ENCODE results near the gene DDX3X. TPM values are rescaled to one million over a fixed set of nuclear protein-coding genes. Genes with fewer than 3 reads are reported as not detected.

The DDX3X gene
- total and polyA plus RNA-seq, 9 of the 15 experiments (the other 6 are each of a cell fraction or from before 2014, with no cell fraction given): 51.3 to 232 (median 138) TPM

DNA sequence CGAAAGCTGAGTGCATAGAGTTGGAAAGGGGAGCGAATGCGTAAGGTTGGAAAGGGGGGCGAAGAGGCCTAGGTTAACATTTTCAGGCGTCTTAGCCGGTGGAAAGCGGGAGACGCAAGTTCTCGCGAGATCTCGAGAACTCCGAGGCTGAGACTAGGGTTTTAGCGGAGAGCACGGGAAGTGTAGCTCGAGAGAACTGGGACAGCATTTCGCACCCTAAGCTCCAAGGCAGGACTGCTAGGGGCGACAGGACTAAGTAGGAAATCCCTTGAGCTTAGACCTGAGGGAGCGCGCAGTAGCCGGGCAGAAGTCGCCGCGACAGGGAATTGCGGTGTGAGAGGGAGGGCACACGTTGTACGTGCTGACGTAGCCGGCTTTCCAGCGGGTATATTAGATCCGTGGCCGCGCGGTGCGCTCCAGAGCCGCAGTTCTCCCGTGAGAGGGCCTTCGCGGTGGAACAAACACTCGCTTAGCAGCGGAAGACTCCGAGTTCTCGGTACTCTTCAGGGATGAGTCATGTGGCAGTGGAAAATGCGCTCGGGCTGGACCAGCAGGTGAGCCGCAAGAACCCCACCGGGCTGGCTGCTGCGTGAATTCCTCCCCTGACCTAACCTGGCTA lies at the start of gene DDX3X (continued):
- TF ChIP-seq CBX1 (IDR thresholded peaks at IDR 0.05; ENCODE audit: low read depth): 0 out of 2 replicates have a peak, but pooled peaks have one; percentile 10
- no peak for TF ChIP-seq HCFC1 (IDR thresholded peaks at IDR 0.05; ENCODE audit: low read depth, low read length)
- TF ChIP-seq SMAD2 (IDR thresholded peaks at IDR 0.05; ENCODE audit: low read depth, low read length): no peak
- peak; percentile 31; the same call in 1 of the 2 replicates for TF ChIP-seq RB1 (IDR thresholded peaks at IDR 0.05; ENCODE audit: low read depth)
- peak; percentile 83 for TF ChIP-seq MBD2 (IDR thresholded peaks at IDR 0.05; ENCODE audit: borderline replicate concordance, low read depth)
- TF ChIP-seq, protein P1, sequence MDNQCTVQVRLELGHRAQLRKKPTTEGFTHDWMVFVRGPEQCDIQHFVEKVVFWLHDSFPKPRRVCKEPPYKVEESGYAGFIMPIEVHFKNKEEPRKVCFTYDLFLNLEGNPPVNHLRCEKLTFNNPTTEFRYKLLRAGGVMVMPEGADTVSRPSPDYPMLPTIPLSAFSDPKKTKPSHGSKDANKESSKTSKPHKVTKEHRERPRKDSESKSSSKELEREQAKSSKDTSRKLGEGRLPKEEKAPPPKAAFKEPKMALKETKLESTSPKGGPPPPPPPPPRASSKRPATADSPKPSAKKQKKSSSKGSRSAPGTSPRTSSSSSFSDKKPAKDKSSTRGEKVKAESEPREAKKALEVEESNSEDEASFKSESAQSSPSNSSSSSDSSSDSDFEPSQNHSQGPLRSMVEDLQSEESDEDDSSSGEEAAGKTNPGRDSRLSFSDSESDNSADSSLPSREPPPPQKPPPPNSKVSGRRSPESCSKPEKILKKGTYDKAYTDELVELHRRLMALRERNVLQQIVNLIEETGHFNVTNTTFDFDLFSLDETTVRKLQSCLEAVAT (IDR thresholded peaks at IDR 0.05): peak in 1 of 2 experiments; percentile 79; a peak in 1 of 4 replicates
- TF ChIP-seq, protein P2, sequence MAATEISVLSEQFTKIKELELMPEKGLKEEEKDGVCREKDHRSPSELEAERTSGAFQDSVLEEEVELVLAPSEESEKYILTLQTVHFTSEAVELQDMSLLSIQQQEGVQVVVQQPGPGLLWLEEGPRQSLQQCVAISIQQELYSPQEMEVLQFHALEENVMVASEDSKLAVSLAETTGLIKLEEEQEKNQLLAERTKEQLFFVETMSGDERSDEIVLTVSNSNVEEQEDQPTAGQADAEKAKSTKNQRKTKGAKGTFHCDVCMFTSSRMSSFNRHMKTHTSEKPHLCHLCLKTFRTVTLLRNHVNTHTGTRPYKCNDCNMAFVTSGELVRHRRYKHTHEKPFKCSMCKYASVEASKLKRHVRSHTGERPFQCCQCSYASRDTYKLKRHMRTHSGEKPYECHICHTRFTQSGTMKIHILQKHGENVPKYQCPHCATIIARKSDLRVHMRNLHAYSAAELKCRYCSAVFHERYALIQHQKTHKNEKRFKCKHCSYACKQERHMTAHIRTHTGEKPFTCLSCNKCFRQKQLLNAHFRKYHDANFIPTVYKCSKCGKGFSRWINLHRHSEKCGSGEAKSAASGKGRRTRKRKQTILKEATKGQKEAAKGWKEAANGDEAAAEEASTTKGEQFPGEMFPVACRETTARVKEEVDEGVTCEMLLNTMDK (IDR thresholded peaks at IDR 0.05; ENCODE audit: borderline replicate concordance, insufficient read depth, low read depth, low read length, poor library complexity, severe bottlenecking): no peak
- 0 out of 2 replicates have a peak, but pooled peaks have one; percentile 60 for TF ChIP-seq HNRNPUL1 (IDR thresholded peaks at IDR 0.05; ENCODE audit: low read length)
- peak; percentile 7; the same call in 1 of the 2 replicates for TF ChIP-seq BCOR (IDR thresholded peaks at IDR 0.05)
- TF ChIP-seq L3MBTL2 (IDR thresholded peaks at IDR 0.05): peak; percentile 86
- TF ChIP-seq CBX3 (IDR thresholded peaks at IDR 0.05; ENCODE audit: borderline replicate concordance in 1 of 2, low read length in 2 of 2): no peak
- TF ChIP-seq SPI1 (IDR thresholded peaks at IDR 0.05; ENCODE audit: borderline replicate concordance, low read depth, low read length): no peak
- TF ChIP-seq, protein P3, sequence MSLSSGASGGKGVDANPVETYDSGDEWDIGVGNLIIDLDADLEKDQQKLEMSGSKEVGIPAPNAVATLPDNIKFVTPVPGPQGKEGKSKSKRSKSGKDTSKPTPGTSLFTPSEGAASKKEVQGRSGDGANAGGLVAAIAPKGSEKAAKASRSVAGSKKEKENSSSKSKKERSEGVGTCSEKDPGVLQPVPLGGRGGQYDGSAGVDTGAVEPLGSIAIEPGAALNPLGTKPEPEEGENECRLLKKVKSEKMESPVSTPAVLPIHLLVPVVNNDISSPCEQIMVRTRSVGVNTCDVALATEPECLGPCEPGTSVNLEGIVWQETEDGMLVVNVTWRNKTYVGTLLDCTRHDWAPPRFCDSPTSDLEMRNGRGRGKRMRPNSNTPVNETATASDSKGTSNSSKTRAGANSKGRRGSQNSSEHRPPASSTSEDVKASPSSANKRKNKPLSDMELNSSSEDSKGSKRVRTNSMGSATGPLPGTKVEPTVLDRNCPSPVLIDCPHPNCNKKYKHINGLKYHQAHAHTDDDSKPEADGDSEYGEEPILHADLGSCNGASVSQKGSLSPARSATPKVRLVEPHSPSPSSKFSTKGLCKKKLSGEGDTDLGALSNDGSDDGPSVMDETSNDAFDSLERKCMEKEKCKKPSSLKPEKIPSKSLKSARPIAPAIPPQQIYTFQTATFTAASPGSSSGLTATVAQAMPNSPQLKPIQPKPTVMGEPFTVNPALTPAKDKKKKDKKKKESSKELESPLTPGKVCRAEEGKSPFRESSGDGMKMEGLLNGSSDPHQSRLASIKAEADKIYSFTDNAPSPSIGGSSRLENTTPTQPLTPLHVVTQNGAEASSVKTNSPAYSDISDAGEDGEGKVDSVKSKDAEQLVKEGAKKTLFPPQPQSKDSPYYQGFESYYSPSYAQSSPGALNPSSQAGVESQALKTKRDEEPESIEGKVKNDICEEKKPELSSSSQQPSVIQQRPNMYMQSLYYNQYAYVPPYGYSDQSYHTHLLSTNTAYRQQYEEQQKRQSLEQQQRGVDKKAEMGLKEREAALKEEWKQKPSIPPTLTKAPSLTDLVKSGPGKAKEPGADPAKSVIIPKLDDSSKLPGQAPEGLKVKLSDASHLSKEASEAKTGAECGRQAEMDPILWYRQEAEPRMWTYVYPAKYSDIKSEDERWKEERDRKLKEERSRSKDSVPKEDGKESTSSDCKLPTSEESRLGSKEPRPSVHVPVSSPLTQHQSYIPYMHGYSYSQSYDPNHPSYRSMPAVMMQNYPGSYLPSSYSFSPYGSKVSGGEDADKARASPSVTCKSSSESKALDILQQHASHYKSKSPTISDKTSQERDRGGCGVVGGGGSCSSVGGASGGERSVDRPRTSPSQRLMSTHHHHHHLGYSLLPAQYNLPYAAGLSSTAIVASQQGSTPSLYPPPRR (CRISPR knock-in tag; IDR thresholded peaks at IDR 0.05; ENCODE audit: borderline replicate concordance): no peak
- TF ChIP-seq RHOXF2B (CRISPR knock-in tag; conservative IDR thresholded peaks at IDR 0.05): no peak
- 0 out of 2 replicates have a peak, but pooled peaks have one; percentile 61 for TF ChIP-seq BACH1 (tag; IDR thresholded peaks at IDR 0.05)
- TF ChIP-seq SMARCE1 (IDR thresholded peaks at IDR 0.05): 0 out of 2 replicates have a peak, but pooled peaks have one; percentile 0
- 0 out of 2 replicates have a peak, but pooled peaks have one; percentile 14 for TF ChIP-seq ZNF263 (CRISPR knock-in tag; IDR thresholded peaks at IDR 0.05; ENCODE audit: borderline replicate concordance)
